Common myeloid progenitor, CD34-positive (primary cell): ENCODE measurements around the gene TAS2R60.

Experiments used
- CTCF ChIA-PET: fragments of 350-600 bp; sonication (Branson Sonifier 250); formaldehyde crosslinking; loops from one replicate; lab custom pipeline; 2021; ENCODE audit warnings: antibody characterized with exemption; lab: Charles Lee
- POLR2A ChIA-PET: fragments of 350-600 bp; sonication (Branson Sonifier 250); formaldehyde crosslinking; loops from one replicate; lab custom pipeline; 2021; ENCODE audit warnings: antibody characterized with exemption; lab: Charles Lee
- DNase-seq, 3 donors: peaks; one replicate each; pipeline versions ENCODE4 v3.0.0 to v3.0.0-alpha.2; 2013
- H3K27ac ChIP-seq, 2 experiments: 1 replicate in 1 of 2; 2 replicates in 1 of 2; pipeline ENCODE4 v1.7.0; 2013; ENCODE audit warnings: inconsistent platforms in 2 of 2, low read length in 2 of 2, mild to moderate bottlenecking in 2 of 2, low read depth in 1 of 2, moderate library complexity in 1 of 2; ENCODE audit not compliant: severe bottlenecking in 2 of 2, insufficient read depth in 1 of 2, poor library complexity in 1 of 2
- H3K27me3 ChIP-seq, 5 experiments: replicated peaks in 2 of 5; 1 replicate in 3 of 5; 2 replicates in 2 of 5; pipeline versions ENCODE4 v1.6.1 to v1.7.0; 2013; ENCODE audit warnings: low read length in 4 of 5, mild to moderate bottlenecking in 2 of 5, moderate library complexity in 2 of 5, inconsistent platforms in 1 of 5; ENCODE audit not compliant: insufficient read depth in 5 of 5, control insufficient read depth in 4 of 5
- H3K36me3 ChIP-seq, 4 experiments: 1 replicate in 2 of 4; 2 replicates in 2 of 4; pipeline versions ENCODE4 v1.6.1 to v1.7.0; 2013; ENCODE audit warnings: low read length in 3 of 4, control low read depth in 1 of 4, mild to moderate bottlenecking in 1 of 4; ENCODE audit not compliant: control insufficient read depth in 4 of 4, insufficient read depth in 4 of 4
- H3K4me1 ChIP-seq, 4 experiments: 1 replicate in 3 of 4; 2 replicates in 1 of 4; pipeline versions ENCODE4 v1.6.1 to v1.7.1; 2013; ENCODE audit warnings: low read length in 3 of 4, mild to moderate bottlenecking in 3 of 4, control low read depth in 1 of 4, inconsistent platforms in 1 of 4, moderate library complexity in 1 of 4; ENCODE audit not compliant: control insufficient read depth in 4 of 4, insufficient read depth in 4 of 4; ENCODE audit errors: control extremely low read depth in 1 of 4
- H3K4me3 ChIP-seq, 7 experiments: 1 replicate in 4 of 7; 2 replicates in 3 of 7; pipeline versions ENCODE4 v1.5.1 to v1.7.0; 2013; ENCODE audit warnings: mild to moderate bottlenecking in 7 of 7, low read length in 6 of 7, moderate library complexity in 6 of 7, inconsistent platforms in 2 of 7, low read depth in 2 of 7, control low read depth in 1 of 7; ENCODE audit not compliant: insufficient read depth in 4 of 7, control insufficient read depth in 1 of 7; ENCODE audit errors: extremely low read depth in 1 of 7
- H3K9me3 ChIP-seq, 5 experiments: 1 replicate in 4 of 5; 2 replicates in 1 of 5; pipeline versions ENCODE4 v1.6.1 to v1.7.1; 2013; ENCODE audit warnings: low read length in 4 of 5, mild to moderate bottlenecking in 2 of 5, inconsistent platforms in 1 of 5, low read depth in 1 of 5, moderate library complexity in 1 of 5; ENCODE audit not compliant: control insufficient read depth in 4 of 5, insufficient read depth in 2 of 5; ENCODE audit errors: control extremely low read depth in 1 of 5
- WGBS: methylation state at CpG from one replicate; pipeline ENCODE4 v1.1.5; 2013; ENCODE audit not compliant: insufficient coverage; 5-methylcytosine and 5-hydroxymethylcytosine counted together

TAS2R60 gene

GRCh38 chr7:143405173-143406001, 37.9 kb upstream of the TAS2R60 start:
- Histone ChIP-seq H3K27me3 (no peaks in the 10 kb centered on the region), H3K4me1 (peaks cover 12 to 51% (median 32%) of the 10 kb centered on the region in 4 experiments), H3K36me3 (no peaks in the 10 kb centered on the region), H3K4me3 (no peak overlapping the region), H3K27ac (no peak overlapping the region), H3K9me3 (no peaks in the 10 kb centered on the region)
- ChIA-PET POLR2A (interaction anchor here (0.6 to 2.4 kb wide), 3 partner anchors 10 to 23 kb away, joined by 3 to 6 read pairs (median 5); no protein-coding TSS in a partner anchor), CTCF (interaction anchor here (0.6 to 6.4 kb wide), 12 partner anchors 10 to 1450 kb away, joined by 3 to 40 read pairs (median 4); no protein-coding TSS in a partner anchor)
- no peak for DNase-seq
- 90% methylated on average over 8 of the region's 9 CpGs for WGBS

- no peaks in the 10 kb centered on the region for H3K36me3 ChIP-seq
- peaks cover 15 to 56% (median 38%) of the 10 kb centered on the region in 4 experiments for H3K4me1 ChIP-seq
- ChIA-PET CTCF (interaction anchor here (0.7 to 6.4 kb wide), 9 partner anchors 8 to 28 kb away, joined by 3 to 40 read pairs (median 5); no protein-coding TSS in a partner anchor), POLR2A (interaction anchor here (0.6 to 2.4 kb wide), 3 partner anchors 10 to 23 kb away, joined by 3 to 6 read pairs (median 5); no protein-coding TSS in a partner anchor)
- H3K27me3 ChIP-seq, result no peaks in the 10 kb centered on the region
- no peak overlapping the region for H3K27ac ChIP-seq
- no peak for DNase-seq
- H3K4me3 ChIP-seq, result no peak overlapping the region
- no peaks in the 10 kb centered on the region for H3K9me3 ChIP-seq
- WGBS, result 60% methylated on average over 1 of the region's 3 CpGs
Observed at GRCh38 chr7:143406002-143406357, 37.3 kb upstream of the TAS2R60 start.

GRCh38 chr7:143407287-143408251, 35.7 kb upstream of the TAS2R60 start:
- ChIA-PET CTCF (interaction anchor here (0.8 to 6.4 kb wide), 17 partner anchors 9 to 394 kb away, joined by 3 to 40 read pairs (median 4); no protein-coding TSS in a partner anchor), POLR2A (interaction anchor here (1.0 to 2.4 kb wide), 3 partner anchors 13 to 28 kb away, joined by 4 to 6 read pairs (median 6); no protein-coding TSS in a partner anchor)
- WGBS, result 6% methylated on average over 10 of the region's 13 CpGs
- Histone ChIP-seq H3K4me1 (peaks cover 27 to 69% (median 53%) of the 10 kb centered on the region in 4 experiments), H3K4me3 (peak overlapping the region in 5 of 7 experiments; percentile 45 to 73 (median 68)), H3K27me3 (no peaks in the 10 kb centered on the region), H3K36me3 (no peaks in the 10 kb centered on the region), H3K27ac (no peak overlapping the region), H3K9me3 (no peaks in the 10 kb centered on the region)
- DNase-seq, result peak in 2 of 3 donors; percentile 51 to 58

- ChIA-PET POLR2A (interaction anchor here (0.5 to 2.4 kb wide), 3 partner anchors 25 to 39 kb away, joined by 4 to 6 read pairs (median 6); no protein-coding TSS in a partner anchor), CTCF (interaction anchor here (0.8 to 6.4 kb wide), 14 partner anchors 8 to 395 kb away, joined by 3 to 40 read pairs (median 4); no protein-coding TSS in a partner anchor)
- Histone ChIP-seq H3K9me3 (no peaks in the 10 kb centered on the region), H3K36me3 (no peaks in the 10 kb centered on the region), H3K4me3 (peak overlapping the region in 5 of 7 experiments; percentile 45 to 73 (median 68)), H3K27ac (no peak overlapping the region), H3K27me3 (no peaks in the 10 kb centered on the region), H3K4me1 (peaks cover 27 to 73% (median 56%) of the 10 kb centered on the region in 4 experiments)
- WGBS, result 3% methylated on average over 11 of the region's 20 CpGs
- no peak for DNase-seq
Observed at GRCh38 chr7:143408252-143408685, 35.0 kb upstream of the TAS2R60 start.

- Histone ChIP-seq H3K9me3 (no peaks in the 10 kb centered on the region), H3K4me3 (peak within 1 kb of the TSS in 6 of 7 experiments; percentile 48 to 75 (median 67)), H3K27me3 (no peaks in the 10 kb centered on the region), H3K4me1 (peaks cover 27 to 77% (median 56%) of the 10 kb centered on the region in 4 experiments), H3K36me3 (no peaks in the 10 kb centered on the region), H3K27ac (no peak within 1 kb of the TSS)
- ChIA-PET POLR2A (interaction anchor here (0.5 kb wide), 1 partner anchor 40 kb away, joined by 4 read pairs; no protein-coding TSS in a partner anchor), CTCF (interaction anchor here (0.8 to 6.4 kb wide), 11 partner anchors 7 to 168 kb away, joined by 3 to 40 read pairs (median 5); no protein-coding TSS in a partner anchor)
- 9% methylated on average over 23 of the region's 39 CpGs for WGBS
- peak in 2 of 3 donors; percentile 80 to 88 for DNase-seq
Observed at GRCh38 chr7:143408686-143409561, 34.3 kb upstream of the TAS2R60 start, which contains the start of gene EPHA1. Gene EPHA1, minus strand, starts transcription at chr7:143408856. Its CDS starts 51 bp downstream, at chr7:143408805.
